HUES6 (cell line): Measurements from ENCODE around the gene OCA2.

ENCODE experiments used
- H3K27ac ChIP-seq: 2 replicates; pipeline ENCODE4 v1.7.0; 2013; ENCODE audit warnings: low read depth, mild to moderate bottlenecking, low read length, inconsistent platforms
- H3K27me3 ChIP-seq: 2 replicates; pipeline ENCODE4 v1.6.1; 2013; ENCODE audit warnings: low read length; ENCODE audit not compliant: control insufficient read depth, insufficient read depth
- H3K36me3 ChIP-seq: 2 replicates; pipeline ENCODE4 v1.6.1; 2013; ENCODE audit warnings: low read length; ENCODE audit not compliant: control insufficient read depth, insufficient read depth
- H3K4me1 ChIP-seq: 2 replicates; pipeline ENCODE4 v1.6.1; 2013; ENCODE audit warnings: low read length; ENCODE audit not compliant: control insufficient read depth, insufficient read depth
- H3K4me3 ChIP-seq: 2 replicates; pipeline ENCODE4 v1.5.1; 2013; ENCODE audit warnings: low read depth, low read length
- H3K9ac ChIP-seq: one replicate; pipeline ENCODE4 v1.6.1; 2013; ENCODE audit warnings: mild to moderate bottlenecking, low read length
- H3K9me3 ChIP-seq: 2 replicates; pipeline ENCODE4 v1.6.1; 2013; ENCODE audit warnings: low read depth, low read length; ENCODE audit not compliant: control insufficient read depth, insufficient read depth

Gene OCA2

DNA sequence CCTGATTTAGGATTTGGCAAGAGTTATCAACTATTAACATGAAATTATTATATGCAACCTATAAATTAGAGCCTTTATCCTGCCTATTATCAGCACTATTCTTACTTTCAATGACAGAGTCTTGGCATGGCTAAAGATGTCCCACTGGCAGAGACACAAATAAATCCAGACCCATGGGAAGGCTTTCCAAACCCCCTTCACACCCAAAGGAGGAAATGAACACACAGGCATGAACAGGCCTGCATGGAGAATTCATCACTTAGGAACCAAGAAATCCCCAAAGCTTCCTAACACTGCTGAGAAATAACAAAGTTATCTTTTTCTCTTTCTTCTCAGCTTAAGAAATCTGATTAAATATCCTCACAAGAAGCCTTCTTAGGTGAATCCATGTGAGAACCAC lies 213.9 kb downstream of the OCA2 start:
- Histone ChIP-seq H3K4me3 (no peak overlapping the region), H3K27ac (no peak overlapping the region), H3K9ac (no peak overlapping the region), H3K36me3 (no peaks in the 10 kb centered on the region), H3K4me1 (no peaks in the 10 kb centered on the region), H3K9me3 (peaks cover 32% of the 10 kb centered on the region), H3K27me3 (no peaks in the 10 kb centered on the region)

DNA sequence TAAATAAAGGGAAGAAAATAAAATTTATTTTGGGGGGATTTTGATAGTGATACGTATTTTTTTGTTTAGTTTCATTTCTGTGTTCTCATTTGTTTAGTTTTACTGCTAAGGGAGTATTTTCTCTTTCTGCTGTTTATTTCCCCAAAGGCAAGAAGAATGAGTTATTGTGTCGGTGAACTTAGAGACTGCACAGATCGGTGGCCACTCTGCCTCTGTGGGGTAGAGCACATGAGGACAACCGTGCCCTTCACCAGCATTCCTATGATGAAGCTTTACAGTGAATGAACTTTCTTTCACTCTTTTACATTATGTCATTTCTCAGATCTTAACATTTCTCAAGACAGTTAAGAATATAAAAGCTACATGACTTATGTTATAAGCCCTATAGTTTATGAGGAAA lies 214.4 kb downstream of the OCA2 start:
- H3K4me1 ChIP-seq, result no peaks in the 10 kb centered on the region
- no peaks in the 10 kb centered on the region for H3K36me3 ChIP-seq
- no peak overlapping the region for H3K27ac ChIP-seq
- no peaks in the 10 kb centered on the region for H3K27me3 ChIP-seq
- peaks cover 29% of the 10 kb centered on the region for H3K9me3 ChIP-seq
- no peak overlapping the region for H3K4me3 ChIP-seq
- no peak overlapping the region for H3K9ac ChIP-seq

DNA sequence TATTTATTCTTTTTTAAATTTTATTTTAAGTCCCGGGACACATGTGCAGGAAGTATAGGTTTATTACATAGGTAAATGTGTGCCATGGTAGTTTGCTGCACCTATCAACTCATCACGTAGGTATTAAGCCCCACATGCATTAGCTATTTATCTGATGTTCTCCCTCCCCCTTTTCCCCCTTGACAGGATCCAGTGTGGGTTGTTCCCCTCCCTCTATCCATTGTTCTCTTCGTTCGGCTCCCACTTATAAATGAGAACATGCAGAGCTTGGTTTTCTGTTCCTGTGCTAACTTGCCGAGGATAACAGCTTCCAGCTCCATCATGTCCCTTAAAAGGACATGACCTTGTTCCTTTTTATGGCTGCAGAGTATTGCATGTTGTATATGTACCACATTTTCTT lies 220.3 kb downstream of the OCA2 start:
- Histone ChIP-seq H3K36me3 (no peaks in the 10 kb centered on the region), H3K9me3 (no peaks in the 10 kb centered on the region), H3K4me1 (no peaks in the 10 kb centered on the region), H3K4me3 (no peak overlapping the region), H3K9ac (no peak overlapping the region), H3K27ac (no peak overlapping the region), H3K27me3 (no peaks in the 10 kb centered on the region)

DNA sequence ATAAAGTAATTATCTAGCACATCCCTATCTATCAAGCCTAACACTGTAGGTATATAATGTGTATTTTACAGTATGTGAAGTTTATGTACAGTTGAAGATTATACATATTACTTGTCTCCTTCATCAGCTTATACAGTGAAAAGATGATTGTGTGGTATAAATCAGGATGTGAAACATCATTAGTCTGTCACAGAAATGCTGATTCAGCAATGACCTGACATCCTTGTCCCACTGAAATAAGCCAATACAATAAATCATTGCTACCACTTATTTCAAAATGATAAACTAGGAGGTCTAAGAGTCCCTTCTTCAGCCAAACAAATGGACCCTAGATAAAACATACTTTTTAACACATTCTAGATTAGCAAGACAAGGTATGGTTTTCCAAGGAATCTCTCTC lies 225.3 kb downstream of the OCA2 start:
- Histone ChIP-seq H3K9me3 (no peaks in the 10 kb centered on the region), H3K36me3 (no peaks in the 10 kb centered on the region), H3K9ac (no peak overlapping the region), H3K27ac (no peak overlapping the region), H3K4me1 (no peaks in the 10 kb centered on the region), H3K4me3 (no peak overlapping the region), H3K27me3 (no peaks in the 10 kb centered on the region)

DNA sequence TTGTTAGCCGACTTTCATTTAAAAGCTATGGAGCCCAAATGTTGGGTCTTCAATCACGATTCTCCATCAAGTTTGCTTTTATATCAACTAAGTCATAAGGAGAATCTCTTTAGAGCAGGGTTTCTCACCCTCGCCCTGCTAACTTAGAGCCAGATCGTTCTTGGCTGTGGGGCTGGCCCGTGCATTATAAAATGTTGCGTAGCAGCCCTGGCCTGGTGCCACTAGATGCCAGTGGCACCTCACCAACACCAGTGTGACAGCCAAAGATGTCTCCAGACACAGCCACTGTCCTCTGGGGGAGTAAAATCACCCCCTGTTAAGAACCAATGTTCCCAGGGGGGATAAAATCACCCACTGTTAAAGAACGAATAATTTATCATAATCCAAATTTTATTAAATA lies 226.1 kb downstream of the OCA2 start:
- Histone ChIP-seq H3K9ac (no peak overlapping the region), H3K4me1 (no peaks in the 10 kb centered on the region), H3K9me3 (no peaks in the 10 kb centered on the region), H3K4me3 (no peak overlapping the region), H3K36me3 (no peaks in the 10 kb centered on the region), H3K27ac (no peak overlapping the region), H3K27me3 (no peaks in the 10 kb centered on the region)

DNA sequence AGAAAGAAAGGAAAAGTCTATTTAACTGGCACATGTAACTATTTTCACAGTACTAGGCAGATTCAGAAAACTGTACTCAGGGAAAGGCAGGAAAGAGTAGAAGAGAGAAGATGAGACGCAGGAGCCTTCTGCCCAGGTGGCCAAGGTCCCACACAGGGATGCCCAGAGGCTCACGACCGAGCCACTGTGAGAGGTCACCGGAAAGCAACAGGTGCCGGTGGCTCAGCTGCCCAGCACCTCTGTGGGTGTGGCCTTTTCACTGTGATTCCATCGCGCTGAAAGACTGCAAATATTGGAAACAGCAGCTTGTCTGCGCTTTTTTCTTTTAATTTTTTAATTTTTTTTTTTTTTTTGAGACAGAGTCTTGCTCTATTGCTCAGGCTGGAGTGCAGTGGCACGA lies 226.8 kb downstream of the OCA2 start:
- H3K9me3 ChIP-seq, result no peaks in the 10 kb centered on the region
- no peaks in the 10 kb centered on the region for H3K4me1 ChIP-seq
- H3K4me3 ChIP-seq, result no peak overlapping the region
- no peaks in the 10 kb centered on the region for H3K36me3 ChIP-seq
- H3K27me3 ChIP-seq, result no peaks in the 10 kb centered on the region
- no peak overlapping the region for H3K9ac ChIP-seq
- H3K27ac ChIP-seq, result no peak overlapping the region

DNA sequence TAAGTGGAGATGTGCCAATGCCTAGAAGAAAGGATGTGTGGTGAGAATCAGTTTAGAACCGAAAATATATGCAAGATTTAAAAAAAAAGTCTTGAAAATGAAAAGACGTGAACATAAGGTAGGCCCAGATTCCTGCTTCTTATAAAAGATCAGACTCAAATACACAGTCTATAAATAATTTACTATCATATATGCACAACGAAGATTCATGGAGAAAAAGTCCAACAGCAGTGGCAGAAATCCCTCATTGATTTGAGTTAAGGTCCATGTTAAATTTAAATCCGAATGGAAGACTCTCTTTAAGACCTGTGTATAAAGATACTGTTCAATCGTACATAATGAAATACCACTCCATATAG lies 227.2 kb downstream of the OCA2 start:
- Histone ChIP-seq H3K4me3 (no peak overlapping the region), H3K9me3 (no peaks in the 10 kb centered on the region), H3K9ac (no peak overlapping the region), H3K27ac (no peak overlapping the region), H3K4me1 (no peaks in the 10 kb centered on the region), H3K27me3 (no peaks in the 10 kb centered on the region), H3K36me3 (no peaks in the 10 kb centered on the region)

DNA sequence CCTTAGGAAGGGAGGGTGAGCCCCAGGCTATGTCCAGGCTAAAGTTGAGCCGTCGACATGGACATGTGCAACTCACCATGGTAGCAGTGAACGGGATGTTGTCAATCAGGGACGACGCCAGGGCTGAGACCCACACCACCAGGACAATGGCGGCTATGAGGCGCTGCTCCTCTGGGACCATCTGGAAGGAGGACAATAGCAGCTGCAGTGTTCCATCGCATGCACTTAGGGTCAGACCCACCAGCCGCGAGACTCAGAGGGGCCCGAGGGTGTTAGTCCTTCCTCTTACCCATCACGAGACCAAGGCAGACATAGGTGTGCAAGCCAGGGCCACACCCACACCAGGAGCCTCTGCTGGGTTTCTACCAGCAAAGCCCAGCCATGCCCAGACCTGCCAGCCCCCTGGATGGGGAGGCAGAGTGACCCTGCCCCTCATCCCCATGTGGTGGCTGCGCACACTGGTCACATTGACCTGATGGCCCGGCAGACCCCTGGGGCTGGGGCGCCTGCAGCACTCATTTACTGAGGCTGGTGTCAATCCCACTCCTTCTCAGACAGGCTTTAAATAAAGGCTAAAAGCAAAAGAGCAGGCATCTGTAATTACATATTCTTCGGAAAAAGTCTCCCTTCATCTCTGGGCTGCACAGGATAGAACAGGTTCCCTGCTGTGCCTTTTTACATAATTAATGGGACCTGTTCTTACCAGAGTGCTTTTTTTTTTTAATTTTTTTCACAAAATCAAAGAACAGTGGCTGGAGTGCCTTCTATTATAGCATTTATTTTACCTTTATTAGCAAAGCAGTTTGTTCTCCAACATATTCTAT lies 227.8 kb downstream of the OCA2 start:
- H3K4me1 ChIP-seq, result no peaks in the 10 kb centered on the region
- no peak overlapping the region for H3K4me3 ChIP-seq
- no peaks in the 10 kb centered on the region for H3K9me3 ChIP-seq
- no peak overlapping the region for H3K9ac ChIP-seq
- H3K36me3 ChIP-seq, result no peaks in the 10 kb centered on the region
- H3K27ac ChIP-seq, result no peak overlapping the region
- H3K27me3 ChIP-seq, result no peaks in the 10 kb centered on the region

DNA sequence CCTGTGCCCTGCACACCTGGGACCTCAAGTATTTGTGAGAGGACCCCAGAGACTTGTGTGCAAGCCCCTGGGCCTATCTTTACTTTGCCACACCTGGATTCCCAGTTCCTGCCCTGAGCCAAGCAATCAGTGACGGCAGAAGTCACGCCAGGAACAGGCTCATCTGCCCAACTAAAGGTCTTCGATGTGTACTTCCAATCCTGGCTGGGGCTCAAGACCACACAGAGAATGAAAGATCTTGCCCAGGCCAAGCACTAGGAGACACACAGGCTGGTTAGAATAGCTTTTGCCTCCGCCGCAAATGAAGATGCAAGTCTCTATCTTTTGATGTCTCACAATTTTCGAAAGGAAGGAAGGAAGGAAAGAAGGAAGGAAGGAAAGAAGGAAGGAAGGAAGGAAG lies 228.8 kb downstream of the OCA2 start:
- Histone ChIP-seq H3K9ac (no peak overlapping the region), H3K27ac (no peak overlapping the region), H3K9me3 (no peaks in the 10 kb centered on the region), H3K36me3 (no peaks in the 10 kb centered on the region), H3K27me3 (no peaks in the 10 kb centered on the region), H3K4me1 (no peaks in the 10 kb centered on the region), H3K4me3 (no peak overlapping the region)

DNA sequence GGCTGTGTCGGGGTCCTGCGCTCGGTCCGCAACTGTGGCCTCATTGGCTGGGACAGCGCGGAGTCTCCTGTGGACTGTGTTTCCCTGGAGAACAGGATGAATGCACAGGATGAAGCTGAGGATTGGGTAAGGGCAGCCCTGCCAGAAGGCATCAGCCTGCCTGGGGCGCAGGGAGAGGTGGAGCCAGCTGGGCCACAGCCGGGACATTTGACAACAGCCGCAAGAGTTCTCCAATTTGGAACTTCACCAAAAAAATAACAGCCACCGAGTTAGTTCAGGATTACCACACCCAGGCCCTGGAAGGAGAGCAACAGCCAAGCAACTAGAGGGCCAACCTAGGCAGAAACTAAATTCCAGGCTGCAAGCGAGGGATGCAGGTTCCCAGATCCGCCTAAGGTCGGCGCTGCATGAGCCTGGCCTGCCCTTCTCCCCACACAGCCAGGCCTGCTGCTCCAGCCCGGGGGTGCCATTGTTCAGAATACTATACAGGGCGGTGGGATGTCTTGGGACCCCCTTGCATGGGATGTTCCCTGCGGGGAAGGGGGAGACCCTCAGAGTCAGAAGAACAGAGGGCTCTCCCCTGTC lies 229.3 kb downstream of the OCA2 start:
- H3K27me3 ChIP-seq, result no peaks in the 10 kb centered on the region
- H3K9ac ChIP-seq, result no peak overlapping the region
- H3K27ac ChIP-seq, result no peak overlapping the region
- no peaks in the 10 kb centered on the region for H3K36me3 ChIP-seq
- H3K4me3 ChIP-seq, result no peak overlapping the region
- no peaks in the 10 kb centered on the region for H3K9me3 ChIP-seq
- no peaks in the 10 kb centered on the region for H3K4me1 ChIP-seq

DNA sequence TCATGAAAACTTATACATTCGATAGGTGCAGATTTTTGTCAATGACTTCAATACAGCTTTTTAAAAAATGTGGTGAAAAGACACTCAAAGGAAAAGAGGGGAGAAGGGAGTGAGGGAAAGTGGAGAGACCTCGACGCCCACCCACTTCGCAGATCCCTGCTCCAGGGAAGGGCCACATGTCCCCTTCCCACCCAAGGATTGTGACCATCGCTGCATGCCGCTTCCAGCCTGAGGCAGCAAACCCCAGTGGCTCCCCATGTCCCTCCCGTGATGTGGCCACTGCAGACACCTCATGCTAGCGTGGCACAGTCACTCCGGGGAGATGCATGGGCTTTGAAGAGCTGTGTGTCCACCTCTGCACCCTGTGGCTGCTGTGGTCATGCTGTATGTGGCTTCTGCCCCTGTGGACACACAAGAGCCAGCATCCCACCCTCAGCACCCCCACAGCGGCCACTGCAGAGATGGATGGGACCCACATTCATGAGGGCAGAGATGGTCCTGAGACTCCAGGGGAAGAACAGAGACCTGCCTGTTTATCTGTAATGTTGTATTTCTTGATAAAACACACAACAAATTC lies 230.2 kb downstream of the OCA2 start:
- no peak overlapping the region for H3K4me3 ChIP-seq
- no peaks in the 10 kb centered on the region for H3K27me3 ChIP-seq
- H3K9me3 ChIP-seq, result no peaks in the 10 kb centered on the region
- no peak overlapping the region for H3K27ac ChIP-seq
- no peak overlapping the region for H3K9ac ChIP-seq
- H3K4me1 ChIP-seq, result no peaks in the 10 kb centered on the region
- H3K36me3 ChIP-seq, result no peaks in the 10 kb centered on the region
